ENCODE data around the gene CIZ1. TPM values are rescaled to one million over a fixed set of nuclear protein-coding genes. Genes with fewer than 3 reads are reported as not detected.

Gene CIZ1
- total RNA-seq, 1 experiment from 2014 or later: 104 TPM

DNA sequence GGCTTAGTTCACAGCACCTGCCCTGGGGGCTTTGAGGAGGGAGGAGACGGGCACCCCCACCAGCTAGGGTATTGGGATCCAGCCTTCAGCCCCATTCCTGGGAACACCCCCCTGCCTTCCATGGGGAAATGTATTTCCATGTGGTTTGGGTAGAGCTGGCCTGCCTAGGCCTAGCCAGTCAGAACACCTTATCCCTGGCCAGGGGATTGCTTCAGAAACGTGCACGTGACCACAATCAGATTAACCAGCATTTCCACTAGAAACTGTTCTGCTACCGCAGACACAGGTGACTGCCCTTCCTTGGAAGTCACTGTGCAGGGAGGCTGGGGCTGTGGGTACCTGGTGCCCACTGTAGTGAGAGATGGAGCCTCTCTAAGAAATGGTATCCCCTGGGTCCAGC lies 17.3 kb downstream of the CIZ1 start:
- no peak overlapping the region for H3K18ac ChIP-seq (ENCODE audit: insufficient read length, low read depth, low read length)
- H4K91ac ChIP-seq (ENCODE audit: insufficient read length, low read depth, low read length): no peak overlapping the region
- H3K4me1 ChIP-seq (ENCODE audit: insufficient read depth, low read length): no peaks in the 10 kb centered on the region
- DNase-seq: no peak
- H4K5ac ChIP-seq (ENCODE audit: insufficient read length, low read depth, low read length): no peak overlapping the region
- H2BK120ac ChIP-seq (ENCODE audit: low read depth, low read length, poor library complexity, severe bottlenecking): no peak overlapping the region
- no peaks in the 10 kb centered on the region for H3K79me1 ChIP-seq (ENCODE audit: insufficient read depth, low read depth, low read length, poor library complexity, severe bottlenecking)
- peaks cover 0 to 3% of the 10 kb centered on the region in 2 experiments; a peak in 1 of 5 replicates for H3K9me3 Mint-ChIP-seq
- H3K36me3 Mint-ChIP-seq (ENCODE audit: insufficient read depth in 1 of 3, low read depth in 3 of 3): peaks cover 29 to 65% (median 53%) of the 10 kb centered on the region in 3 experiments
- H3K27ac ChIP-seq (ENCODE audit: insufficient read length, low read depth, low read length): no peak overlapping the region
- no peak overlapping the region for H2AK5ac ChIP-seq (ENCODE audit: insufficient read length, low read length)
- no peak overlapping the region for H3K14ac ChIP-seq (ENCODE audit: insufficient read depth, low read length)
- no peak overlapping the region for H3K27ac Mint-ChIP-seq
- no CpG with 5 or more reads among the region's 4 CpGs for WGBS (ENCODE audit: extremely low coverage, insufficient read length, low lambda C conversion rate)
- H3K4ac ChIP-seq (ENCODE audit: low read depth, low read length): no peak overlapping the region
- H3K9ac ChIP-seq (ENCODE audit: extremely low read depth, insufficient read length, low read length): no peak overlapping the region
- no peak overlapping the region for H2AFZ ChIP-seq (ENCODE audit: low read length)
- H3K4me2 ChIP-seq (ENCODE audit: insufficient read depth, insufficient read length, low read length): no peak overlapping the region
- H4K20me1 ChIP-seq (ENCODE audit: control insufficient read depth, insufficient read depth, insufficient read length): no peaks in the 10 kb centered on the region
- no peak overlapping the region for H2BK20ac ChIP-seq (ENCODE audit: low read depth, low read length, poor library complexity, severe bottlenecking)
- H3K56ac ChIP-seq (ENCODE audit: insufficient read length, low read depth, low read length): no peak overlapping the region
- H2BK15ac ChIP-seq (ENCODE audit: low read depth, low read length): no peak overlapping the region
- no peak overlapping the region for H4K8ac ChIP-seq (replicated peaks; ENCODE audit: insufficient read length, low read depth, low read length)
- no peaks in the 10 kb centered on the region for H3K27me3 Mint-ChIP-seq (ENCODE audit: low read depth)
- H3K27me3 ChIP-seq (ENCODE audit: insufficient read depth, low read length): no peaks in the 10 kb centered on the region
- H2BK12ac ChIP-seq (ENCODE audit: insufficient read length, low read depth, low read length): no peak overlapping the region
- H3K4me1 Mint-ChIP-seq: no peaks in the 10 kb centered on the region
- no peak overlapping the region for H3K4me3 Mint-ChIP-seq
- no peaks in the 10 kb centered on the region for H3K79me2 ChIP-seq (ENCODE audit: insufficient read depth, low read length)
- H3K23ac ChIP-seq (ENCODE audit: insufficient read length, low read depth, low read length): no peak overlapping the region
- H2BK5ac ChIP-seq (ENCODE audit: insufficient read length, low read length): no peak overlapping the region
- TF ChIP-seq, protein P1, sequence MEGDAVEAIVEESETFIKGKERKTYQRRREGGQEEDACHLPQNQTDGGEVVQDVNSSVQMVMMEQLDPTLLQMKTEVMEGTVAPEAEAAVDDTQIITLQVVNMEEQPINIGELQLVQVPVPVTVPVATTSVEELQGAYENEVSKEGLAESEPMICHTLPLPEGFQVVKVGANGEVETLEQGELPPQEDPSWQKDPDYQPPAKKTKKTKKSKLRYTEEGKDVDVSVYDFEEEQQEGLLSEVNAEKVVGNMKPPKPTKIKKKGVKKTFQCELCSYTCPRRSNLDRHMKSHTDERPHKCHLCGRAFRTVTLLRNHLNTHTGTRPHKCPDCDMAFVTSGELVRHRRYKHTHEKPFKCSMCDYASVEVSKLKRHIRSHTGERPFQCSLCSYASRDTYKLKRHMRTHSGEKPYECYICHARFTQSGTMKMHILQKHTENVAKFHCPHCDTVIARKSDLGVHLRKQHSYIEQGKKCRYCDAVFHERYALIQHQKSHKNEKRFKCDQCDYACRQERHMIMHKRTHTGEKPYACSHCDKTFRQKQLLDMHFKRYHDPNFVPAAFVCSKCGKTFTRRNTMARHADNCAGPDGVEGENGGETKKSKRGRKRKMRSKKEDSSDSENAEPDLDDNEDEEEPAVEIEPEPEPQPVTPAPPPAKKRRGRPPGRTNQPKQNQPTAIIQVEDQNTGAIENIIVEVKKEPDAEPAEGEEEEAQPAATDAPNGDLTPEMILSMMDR (conservative IDR thresholded peaks at IDR 0.05): no peak
- H3K9me3 ChIP-seq (ENCODE audit: control insufficient read depth, low read depth, low read length): no peaks in the 10 kb centered on the region
- H3T11ph ChIP-seq (ENCODE audit: low read length): no peak overlapping the region
- no peaks in the 10 kb centered on the region for H3K23me2 ChIP-seq (ENCODE audit: insufficient read length, low read depth, low read length, poor library complexity, severe bottlenecking)

Measured in H9 (cell line).